GM12864 (cell line): ENCODE data around the gene GSE1.

Experiments used
- DNase-seq: peaks from one replicate; pipeline ENCODE4 v3.0.0-alpha.2; 2011; ENCODE audit warnings: low read depth
- H3K4me3 ChIP-seq: 2 replicates; pipeline ENCODE4 v1.5.1; 2011; ENCODE audit warnings: mild to moderate bottlenecking, low read depth, low read length, control low read depth
- TF ChIP-seq, protein P1 (sequence below): IDR thresholded peaks from 2 replicates; pipeline ENCODE4 v1.5.1; 2011; ENCODE audit warnings: low read depth, mild to moderate bottlenecking, moderate library complexity, low read length, control low read depth, inconsistent platforms; ENCODE audit errors: missing control alignments

Gene GSE1

DNA sequence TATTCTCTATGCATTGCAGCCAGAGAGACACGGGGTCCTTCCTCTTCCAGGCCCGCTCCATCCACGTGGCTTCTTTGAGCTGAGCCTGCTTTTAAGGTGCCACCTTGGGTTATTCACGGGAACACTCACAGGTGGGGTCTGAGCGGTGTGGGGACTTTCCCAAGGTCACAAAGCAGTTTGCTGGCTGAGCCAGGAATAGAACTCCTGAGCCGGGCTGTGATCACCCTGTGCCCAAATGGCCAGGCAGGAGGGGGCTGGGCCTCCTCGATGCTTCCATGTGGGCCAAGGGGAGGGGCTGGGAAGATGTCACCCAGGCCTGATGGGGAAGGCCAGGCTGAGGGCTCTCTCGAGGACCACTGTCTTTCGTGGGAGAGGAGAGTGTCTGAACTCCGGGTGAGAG, 13.0 kb upstream of the GSE1 start:
- H3K4me3 ChIP-seq: no peak overlapping the region
- TF ChIP-seq, protein P1, sequence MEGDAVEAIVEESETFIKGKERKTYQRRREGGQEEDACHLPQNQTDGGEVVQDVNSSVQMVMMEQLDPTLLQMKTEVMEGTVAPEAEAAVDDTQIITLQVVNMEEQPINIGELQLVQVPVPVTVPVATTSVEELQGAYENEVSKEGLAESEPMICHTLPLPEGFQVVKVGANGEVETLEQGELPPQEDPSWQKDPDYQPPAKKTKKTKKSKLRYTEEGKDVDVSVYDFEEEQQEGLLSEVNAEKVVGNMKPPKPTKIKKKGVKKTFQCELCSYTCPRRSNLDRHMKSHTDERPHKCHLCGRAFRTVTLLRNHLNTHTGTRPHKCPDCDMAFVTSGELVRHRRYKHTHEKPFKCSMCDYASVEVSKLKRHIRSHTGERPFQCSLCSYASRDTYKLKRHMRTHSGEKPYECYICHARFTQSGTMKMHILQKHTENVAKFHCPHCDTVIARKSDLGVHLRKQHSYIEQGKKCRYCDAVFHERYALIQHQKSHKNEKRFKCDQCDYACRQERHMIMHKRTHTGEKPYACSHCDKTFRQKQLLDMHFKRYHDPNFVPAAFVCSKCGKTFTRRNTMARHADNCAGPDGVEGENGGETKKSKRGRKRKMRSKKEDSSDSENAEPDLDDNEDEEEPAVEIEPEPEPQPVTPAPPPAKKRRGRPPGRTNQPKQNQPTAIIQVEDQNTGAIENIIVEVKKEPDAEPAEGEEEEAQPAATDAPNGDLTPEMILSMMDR: no peak

DNA sequence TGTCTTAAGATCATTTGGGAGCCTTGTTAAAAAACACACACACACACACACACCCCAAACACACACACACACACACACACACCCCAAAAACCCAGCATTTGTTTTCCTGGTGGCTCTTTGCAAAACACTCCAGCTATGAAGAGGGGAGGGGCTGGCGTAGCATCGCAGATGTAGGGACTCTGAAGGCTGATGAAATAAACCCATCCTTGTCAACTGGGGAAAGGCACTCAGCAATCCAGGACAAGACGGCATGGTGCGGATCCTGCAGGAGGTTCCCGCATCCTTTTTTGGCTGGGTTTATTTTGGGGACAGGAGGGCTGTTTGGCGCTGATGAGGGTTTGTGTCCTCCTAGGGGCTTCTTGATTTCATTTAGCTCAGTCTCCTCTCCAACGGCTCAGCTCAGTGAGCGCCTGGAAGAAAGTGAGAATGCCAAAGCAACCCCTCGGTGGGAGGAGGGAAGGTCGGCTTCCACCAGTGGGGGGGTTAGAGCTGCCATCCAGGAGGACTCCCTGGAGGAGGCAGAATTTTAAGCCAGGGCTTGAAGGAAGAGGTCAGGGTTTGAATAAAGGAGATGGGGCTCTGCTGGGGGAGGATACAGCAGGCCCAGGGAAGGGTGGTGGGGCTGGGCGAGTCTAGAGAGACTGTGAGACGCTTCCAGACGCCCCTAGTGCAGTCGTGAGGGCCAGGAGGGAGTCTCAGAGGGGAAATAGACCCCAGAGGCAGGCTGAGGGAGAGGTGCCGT, 12.4 kb upstream of the GSE1 start:
- H3K4me3 ChIP-seq: no peak overlapping the region
- no peak for DNase-seq
- TF ChIP-seq, protein P1: no peak

More for the DNA sequence above, 13.0 kb upstream of the GSE1 start:
- DNase-seq: no peak

DNA sequence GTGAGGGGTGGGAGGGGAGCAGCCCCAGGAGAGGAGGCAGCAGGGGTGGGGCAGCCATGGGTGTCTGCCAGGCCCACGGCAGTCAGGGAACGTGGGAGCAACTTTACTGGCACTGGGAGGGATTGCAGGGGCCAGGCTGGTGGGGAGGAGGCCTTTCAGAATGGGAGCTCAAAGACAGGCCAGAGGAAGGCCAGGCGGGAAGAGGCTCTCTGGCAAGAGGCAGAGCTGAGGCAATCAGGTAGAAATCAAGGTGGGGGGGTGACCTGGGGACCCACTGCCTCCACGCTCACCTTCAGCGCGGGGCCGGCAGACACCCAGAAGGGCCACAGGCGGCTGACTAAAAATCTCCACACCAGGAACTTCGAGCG, 11.9 kb upstream of the GSE1 start:
- H3K4me3 ChIP-seq: no peak overlapping the region
- TF ChIP-seq, protein P1: no peak
- no peak for DNase-seq

DNA sequence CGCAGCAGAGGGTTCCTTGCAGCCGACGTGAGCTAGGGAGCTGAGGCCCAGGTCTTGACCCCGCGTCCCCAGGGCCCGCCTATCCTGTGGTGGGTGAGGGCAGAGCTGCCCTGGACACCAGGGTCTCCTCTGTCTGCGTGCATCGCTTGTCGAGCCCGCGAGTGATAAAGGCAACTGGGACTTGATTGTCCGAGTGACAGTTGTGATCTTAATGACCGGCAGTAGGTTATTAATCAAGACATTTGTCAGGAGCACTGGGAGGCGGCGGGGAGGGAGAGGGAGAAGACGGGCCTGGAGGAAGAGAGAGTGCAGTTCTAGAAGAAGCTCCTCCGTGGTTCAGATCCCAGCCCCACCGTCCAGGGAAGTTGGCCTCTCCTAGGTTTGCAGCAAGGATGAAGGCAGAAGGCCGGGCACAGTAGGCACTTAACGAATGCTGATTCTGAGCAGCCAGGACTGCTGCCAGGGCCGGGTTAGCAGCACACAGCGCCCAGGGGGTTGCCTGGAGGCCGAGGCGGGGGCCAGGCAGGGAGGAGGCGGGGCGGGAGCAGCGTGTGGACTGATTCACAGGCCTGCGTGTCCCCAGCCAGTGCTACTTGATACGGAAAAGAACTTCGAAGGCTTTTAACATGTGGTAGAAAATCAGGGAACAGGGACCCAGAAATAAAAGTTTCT, 11.3 kb upstream of the GSE1 start:
- DNase-seq: no peak
- no peak overlapping the region for H3K4me3 ChIP-seq
- TF ChIP-seq, protein P1: no peak

DNA sequence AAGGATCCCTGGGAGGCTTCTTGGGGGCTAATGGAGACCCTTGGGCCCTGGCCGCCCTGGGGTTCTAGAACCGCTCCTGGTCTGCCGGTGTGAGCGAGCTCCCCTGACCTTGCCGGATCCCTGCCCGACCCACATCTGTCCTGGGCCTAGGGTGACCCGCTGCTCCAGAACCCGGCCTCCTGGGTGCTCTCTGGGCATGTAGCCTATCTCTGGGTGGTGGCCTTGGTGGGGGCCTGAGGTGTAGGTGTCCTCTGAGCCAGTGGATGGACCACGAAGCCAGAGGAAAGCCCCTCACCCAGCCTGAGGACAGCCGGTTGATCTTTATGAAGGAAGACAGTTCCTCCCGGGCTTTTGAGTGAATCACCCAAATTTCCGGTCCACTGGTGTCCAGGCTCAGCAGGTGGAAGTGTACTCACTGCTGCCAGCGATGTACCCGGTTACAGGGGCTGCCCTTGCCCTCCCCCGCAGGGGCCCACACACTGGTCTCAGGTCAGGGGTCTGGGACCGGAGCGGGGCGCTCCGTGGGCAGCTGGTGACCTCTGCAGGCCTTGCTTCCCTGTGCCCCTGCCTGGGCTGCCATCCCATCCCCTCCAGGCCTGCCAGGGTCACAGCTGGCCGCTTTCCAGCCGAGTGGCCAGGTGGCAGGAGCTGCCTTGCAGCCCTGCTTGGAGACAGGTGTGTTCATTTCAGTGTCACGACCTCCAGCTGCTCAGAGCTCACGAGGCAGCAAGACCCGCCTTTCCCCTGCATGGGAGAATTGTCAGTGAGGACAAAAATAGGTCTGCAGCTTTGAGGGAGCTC, 10.5 kb upstream of the GSE1 start:
- DNase-seq: no peak
- TF ChIP-seq, protein P1: no peak
- H3K4me3 ChIP-seq: no peak overlapping the region

DNA sequence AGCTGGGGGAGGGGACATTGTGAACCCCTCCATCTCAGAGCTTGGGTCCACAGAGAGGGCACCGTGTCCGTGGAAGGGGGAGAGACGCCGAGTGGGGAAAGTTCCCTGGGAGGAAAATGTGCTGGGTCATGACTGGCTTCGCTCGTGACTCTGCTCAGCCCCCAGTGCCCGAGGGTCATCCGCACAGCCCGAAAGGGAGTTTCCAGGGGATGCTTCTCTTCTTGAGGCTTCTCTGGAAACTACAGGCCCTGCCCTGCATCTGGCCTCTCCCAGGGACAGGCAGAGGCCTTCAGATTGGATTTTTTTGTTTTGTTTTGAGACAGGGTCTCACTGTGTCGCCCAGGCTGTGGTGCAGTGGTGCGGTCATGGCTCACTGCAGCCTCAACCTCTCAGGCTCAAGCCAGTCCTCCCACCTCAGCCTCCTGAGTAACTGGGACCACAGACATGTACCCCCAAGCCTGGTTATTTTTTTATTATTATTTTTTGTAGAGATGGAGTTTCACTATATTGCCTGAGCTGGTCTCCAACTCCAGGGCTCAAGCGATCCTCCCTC, 9.8 kb upstream of the GSE1 start:
- TF ChIP-seq, protein P1: no peak
- DNase-seq: no peak
- no peak overlapping the region for H3K4me3 ChIP-seq
